Glomerular visceral epithelial cell (primary cell): ENCODE results near the gene KIAA0319L.
"Not testable (repeated sequence)": the region's sequence is repeated elsewhere in the genome, so short reads cannot be mapped to it uniquely, and the experiment has no call there.

ENCODE experiments used
- DNase-seq: peaks from one replicate; pipeline ENCODE4 v3.0.0-alpha.2; 2016; ENCODE audit errors: extremely low spot score

KIAA0319L gene

DNA sequence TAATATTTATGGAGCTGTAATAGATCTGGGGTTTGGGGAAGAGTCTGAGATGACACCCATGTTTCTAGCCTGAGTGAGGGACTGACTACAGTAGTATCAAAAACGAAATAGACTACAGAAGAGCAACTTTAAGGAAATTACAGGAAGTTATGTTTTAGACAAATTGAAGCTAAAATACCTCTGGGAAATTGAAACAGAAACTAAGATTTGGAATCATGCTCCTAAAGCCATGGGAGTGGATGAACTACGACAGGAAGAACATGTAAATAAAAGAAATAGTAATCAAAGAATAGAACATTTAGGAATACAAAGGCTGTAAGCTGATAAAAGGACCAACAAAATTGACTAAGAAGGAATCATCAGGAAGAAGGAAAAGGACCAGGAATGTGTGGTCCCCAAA lies 68.9 kb downstream of the KIAA0319L start:
- DNase-seq: no peak

DNA sequence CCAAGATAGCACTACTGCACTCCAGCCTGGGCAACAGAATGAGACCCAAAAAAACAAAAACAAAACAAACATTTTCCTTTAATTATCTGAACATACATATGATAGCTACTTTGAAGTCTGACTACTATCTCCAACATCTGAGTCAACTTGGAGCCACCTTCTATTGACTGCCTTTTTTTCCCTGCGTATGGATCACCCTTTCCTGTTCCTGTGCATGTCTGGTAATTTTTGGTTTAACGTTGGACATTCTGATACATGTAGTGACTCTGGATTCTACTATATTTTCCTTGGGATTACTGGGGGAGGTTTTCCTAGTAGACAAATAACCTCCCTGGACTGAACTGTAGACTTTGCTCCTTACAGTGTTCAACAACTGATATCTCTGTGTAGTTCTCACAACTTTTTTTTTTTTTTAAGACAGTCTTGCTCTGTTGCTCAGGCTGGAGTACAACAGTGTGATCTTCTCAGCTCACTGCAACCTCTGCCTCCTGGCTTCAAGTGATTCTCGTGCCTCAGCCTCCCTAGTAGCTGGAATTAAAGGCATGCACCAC lies 70.3 kb downstream of the KIAA0319L start:
- DNase-seq: no peak

- no peak for DNase-seq
Measured at GRCh38 chr1:35481229-35481628, 76.0 kb downstream of the KIAA0319L start.

DNA sequence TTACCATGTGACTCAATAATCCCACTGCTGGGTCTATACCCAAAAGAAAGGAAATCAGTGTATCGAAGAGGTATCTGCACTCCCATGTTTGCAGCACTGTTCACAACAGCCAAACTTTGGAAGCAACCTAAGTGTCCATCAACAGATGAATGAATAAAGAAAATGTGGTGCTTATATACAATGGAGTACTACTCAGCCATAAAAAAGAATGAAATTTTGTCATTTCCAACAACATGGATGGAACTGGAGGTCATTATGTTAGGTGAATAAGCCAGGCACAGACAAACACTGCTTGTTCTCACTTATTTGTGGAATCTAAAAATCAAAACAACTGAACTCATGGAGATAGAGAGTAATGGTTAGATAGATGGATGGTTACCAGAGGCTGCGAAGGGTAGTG lies 79.3 kb downstream of the KIAA0319L start:
- no peak for DNase-seq

DNA sequence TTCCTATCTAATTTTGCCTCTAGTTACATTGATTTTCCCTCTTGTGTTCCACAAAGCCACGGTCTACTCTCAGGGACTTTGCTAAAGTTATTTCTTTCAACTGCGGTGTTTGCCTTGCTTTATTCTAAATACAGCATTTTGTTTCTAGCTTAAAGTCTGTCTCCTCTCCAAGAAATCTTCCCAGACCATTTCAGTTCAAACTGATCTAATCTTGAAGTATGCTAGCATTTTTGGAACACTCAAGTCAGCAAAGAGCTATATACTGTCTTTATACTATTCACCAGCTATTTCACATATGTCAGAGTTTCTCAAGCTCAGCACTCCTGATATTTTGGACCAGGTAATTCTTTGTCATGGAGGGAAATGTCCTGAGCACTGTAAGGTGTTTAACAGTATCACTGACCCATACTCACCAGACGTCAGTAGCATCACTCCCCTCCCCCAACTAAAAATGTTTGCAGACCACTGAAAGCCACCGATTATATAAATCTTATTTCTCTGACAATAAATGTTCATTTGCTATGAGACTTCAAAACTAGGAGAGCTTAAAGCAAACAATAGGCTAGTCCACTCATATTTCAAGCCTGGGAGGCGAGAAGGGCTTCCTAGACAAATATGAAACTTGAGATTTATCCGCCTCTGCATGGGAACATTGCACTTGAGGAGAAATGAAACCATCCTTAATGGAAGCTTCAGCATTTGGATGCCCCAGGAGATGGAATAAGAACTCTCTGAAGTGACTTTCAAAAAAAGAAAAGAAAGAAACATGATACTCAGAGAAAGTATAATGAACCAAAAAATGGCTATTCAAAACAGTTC lies 81.1 kb downstream of the KIAA0319L start:
- DNase-seq: no peak

DNA sequence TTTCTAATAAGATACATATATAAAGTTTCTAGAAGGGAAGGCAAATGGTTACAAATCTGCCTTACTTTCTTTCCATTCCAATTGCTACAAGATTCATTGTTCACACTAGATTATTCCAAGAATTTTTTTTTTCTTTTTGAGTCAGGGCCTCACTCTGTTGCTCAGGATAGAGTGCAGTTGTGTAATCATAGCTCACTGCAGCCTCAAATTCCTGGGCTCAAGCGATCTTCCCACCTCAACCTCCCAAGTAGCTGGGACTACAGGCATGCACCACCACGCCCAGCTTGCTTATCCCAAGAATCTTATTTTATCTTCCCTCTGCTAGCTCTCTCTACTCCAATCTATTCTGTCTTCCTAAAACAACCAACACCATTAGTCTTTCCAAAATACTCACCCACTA lies 81.8 kb downstream of the KIAA0319L start:
- no peak for DNase-seq

DNA sequence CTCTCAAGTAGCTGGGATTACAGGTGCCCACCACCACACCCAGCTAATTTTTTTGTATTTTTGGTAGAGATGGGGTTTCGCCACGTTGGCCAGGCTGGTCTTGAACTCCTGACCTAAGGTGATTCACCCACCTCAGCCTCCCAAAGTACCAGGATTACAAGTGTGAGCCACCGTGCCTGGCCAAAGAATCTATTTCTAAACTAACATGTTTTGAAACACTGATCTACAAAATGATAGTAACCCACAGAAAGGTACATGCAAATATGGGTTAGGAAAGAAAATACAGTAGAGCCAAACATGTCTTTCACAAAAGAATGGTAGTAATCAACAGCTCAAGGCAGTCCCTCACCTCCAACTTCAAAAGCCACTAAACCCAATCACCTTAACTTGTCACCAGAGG lies 84.0 kb downstream of the KIAA0319L start:
- DNase-seq: not testable (repeated sequence)

DNA sequence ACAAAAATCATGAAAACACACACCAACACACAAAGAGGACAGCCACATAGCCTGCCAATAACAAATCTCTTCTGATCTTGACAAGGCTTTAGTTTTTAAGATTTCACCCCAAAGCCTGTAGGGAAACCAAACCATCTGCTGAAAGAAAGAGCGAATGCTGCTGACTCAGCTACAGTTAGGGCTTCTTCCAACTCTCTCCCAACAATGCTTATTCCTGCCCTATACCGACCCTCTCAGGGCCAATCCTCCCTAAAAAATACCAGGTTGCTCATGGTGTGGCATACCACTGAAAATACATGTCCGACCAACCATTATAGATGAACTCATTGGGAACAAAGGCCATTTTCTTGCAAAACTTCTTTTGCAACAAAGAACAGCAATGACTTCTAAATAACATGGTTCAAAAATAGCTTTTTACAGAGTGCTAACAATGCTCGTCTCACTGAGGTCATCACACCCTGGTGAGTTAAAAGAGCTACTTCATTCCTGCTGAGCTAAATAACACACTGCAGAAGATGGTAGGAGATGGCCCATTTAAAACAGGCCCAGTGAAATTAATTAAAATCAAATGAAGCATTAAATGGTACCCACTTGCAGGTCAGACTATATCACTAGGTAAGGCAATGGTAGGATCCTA lies 86.1 kb downstream of the KIAA0319L start:
- no peak for DNase-seq

DNA sequence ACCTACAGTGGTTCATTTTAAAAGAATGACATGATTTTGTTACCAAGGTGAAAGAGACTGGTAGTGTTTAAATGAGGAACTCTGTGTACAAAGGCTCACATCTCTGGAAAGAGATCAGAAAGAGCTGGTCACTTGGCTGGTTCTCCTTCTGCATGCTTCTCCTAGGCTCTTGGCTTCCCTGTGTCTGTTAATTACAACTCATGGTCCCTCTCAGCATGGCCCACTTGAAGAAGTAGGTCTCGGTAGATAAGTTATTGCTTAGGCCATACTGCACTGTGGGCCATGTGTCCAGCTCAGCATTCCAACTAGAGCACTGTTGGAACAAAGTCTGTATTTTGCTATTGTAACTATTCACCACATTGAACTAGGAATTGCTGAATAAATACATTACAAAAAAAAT lies 91.1 kb downstream of the KIAA0319L start:
- DNase-seq: no peak

DNA sequence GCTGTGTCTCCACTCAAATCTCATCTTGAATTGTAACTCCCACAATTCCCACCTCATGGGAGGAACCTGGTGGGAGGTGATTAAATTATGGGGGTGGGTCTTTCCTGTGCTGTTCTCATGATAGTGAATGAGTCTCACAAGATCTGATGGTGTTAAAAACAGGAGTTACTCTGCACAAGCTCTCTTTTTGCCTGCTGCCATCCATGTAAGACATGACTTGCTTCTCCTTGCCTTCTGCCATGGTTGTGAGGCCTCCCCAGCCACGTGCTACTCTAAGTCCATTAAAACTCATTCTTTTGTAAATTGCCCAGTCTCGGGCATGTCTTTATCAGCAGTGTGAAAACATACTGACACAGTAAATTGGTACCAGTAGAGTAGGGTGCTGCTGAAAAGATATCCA lies 93.5 kb downstream of the KIAA0319L start:
- DNase-seq: not testable (repeated sequence)

DNA sequence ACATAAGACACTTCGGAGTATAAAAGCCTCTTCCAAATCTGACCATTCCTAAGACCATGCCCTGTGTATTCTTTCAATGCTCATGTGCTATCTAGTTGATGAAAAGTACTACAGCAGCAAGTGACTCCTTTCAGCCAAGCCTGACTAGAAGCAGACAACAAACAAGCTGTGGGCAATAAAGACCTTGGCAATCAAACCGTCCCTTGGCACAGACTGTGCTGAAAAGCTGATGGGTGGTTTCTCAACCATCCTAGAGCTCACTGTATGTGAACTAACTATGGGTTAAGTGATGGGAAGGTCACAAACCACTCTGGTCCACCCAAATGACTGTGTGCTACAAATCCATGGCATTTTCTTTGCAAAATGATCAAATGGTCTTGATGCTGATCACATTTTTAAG lies 94.0 kb downstream of the KIAA0319L start:
- no peak for DNase-seq

DNA sequence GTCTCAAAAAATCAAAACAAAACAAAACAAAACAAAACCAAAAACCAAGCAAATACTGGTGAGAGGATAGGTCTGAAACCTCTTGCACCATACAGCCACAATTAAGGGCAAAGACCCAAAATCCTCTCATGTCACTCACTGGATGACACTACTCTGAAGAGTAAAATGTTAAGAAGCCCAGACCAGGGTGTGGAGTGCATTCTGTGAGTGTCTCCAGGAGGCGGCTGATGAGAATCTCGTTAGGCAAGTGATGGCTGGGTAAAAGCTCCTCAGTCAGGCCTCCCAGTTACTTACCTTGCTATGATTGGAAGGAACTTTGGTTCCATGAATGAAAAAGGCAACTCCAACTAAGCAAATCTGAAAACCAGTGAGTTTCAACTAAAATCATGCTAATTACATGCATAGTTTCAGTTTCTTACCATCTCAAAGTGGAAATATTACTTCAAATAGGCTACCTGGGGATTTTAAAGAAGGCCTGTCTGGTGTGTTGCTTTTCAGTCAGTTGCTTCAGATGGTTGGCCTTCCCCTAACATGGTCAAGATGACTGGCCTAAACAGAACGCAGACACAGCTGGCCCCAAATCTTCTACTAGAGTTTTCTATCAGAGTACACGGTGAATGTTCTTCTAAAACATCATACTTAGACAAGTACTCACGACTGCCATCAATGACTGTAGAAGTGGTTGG lies 95.1 kb downstream of the KIAA0319L start:
- DNase-seq: no peak

DNA sequence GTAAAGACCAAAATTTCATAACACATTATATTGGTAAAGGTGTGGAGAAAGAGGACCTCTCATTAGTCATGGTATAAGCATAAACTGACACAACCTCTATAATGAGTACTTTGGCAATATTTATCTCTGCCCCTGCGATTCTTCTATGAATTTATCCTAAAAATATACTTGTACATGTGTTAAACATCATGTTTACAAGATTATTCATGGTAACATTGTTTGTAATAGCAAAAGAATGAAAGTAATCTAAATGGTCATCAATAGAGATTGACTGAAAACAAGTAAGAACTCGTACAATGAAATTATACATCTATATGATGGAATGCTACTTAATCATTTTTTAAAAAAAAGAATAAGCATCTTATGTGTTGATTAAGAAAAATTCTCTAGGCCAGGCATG lies 96.4 kb downstream of the KIAA0319L start:
- no peak for DNase-seq

DNA sequence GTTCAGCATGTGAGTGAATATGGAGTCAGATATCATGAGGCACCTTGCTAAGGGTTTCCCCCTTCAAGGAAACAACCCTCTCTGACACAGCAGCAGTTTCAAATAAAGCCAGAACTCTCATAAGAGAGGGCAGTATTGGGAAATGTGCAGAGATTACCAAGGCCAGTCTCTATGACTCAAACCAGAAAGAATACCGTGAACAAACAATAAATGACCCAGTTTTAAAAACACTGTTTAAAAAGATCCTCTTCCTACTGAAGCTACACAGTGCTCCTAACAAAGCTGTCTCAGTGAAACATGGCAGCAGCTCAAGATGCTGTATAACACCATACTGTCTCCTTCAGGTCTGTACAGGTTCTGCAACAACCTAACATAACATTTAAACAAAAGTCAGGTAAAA lies 102.6 kb downstream of the KIAA0319L start:
- DNase-seq: no peak

GRCh38 chr1:35454176-35454575 lies 103.0 kb downstream of the KIAA0319L start:
- DNase-seq: no peak

DNA sequence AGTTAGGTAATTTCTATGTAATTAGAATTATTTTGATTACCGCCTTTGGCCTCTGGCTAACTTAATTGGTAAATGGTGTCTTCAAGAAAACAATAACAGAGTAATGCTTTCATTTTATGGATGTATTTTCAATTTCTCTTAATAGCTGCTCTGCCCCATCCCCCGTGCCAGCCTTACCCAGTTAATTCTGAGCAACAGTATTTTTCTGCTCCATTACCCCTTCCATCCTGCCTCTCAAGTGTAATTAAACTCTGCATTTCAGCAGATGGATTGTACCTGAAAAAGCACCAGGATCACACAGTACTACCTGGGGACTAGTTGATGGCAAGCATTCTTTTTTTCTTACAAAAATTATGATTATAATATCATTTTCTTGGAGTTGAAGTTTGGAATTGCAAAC lies 104.2 kb downstream of the KIAA0319L start:
- no peak for DNase-seq

GRCh38 chr1:35452106-35452774 lies 105.0 kb downstream of the KIAA0319L start:
- DNase-seq: no peak

DNA sequence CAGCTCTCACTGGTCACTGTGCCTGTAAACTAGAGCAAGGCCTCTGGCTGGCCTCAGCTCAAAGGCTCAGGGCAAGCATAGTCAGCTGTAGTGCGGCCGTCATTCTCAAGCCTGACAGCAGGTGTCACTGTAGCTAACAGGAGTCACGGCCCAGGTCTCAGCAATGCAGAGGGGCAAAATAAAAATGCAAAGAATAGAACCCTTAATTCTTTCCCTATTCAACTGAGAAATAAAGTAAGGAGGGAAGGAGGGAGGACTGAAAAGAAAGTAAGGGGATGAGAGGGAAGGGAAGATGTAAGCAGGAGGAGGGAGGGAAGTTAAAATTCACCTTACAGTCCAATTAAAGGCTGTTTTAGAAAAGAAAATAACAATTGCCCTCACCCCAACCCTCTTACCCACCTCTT lies 106.1 kb downstream of the KIAA0319L start:
- DNase-seq: peak; percentile 64

DNA sequence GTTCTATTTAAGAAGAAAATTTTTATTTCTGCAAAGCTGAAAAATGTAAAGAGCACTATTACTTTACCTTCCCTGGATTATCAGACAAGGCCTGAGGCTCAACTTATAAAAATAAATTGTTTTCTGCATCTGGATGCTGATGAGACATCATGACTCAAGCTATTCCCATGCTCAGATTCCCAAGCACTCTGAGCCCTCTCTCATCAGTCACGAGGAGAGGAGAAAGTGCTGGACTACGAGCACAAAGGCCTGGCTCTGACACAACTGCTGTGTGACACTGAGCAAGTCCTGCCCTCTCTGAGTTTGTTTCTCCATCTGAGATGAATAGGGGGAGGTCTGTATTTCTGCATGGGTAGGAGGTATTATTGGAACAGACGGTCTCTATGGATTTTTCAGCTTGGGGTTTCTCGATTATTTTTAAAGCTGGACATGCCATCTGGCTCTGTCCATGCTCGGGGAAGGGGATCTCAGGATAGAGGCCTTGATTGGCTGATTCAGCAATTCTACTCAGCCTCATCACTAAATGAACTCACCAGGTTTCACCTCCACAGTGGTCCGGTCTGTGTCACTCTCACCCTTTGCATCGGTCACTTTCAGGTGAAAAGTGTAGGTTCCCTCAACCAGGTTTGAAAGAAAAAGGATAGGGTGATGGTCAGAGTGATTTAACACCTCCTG lies 107.7 kb downstream of the KIAA0319L start:
- DNase-seq: no peak

GRCh38 chr1:35448344-35448801 lies 108.8 kb downstream of the KIAA0319L start:
- DNase-seq: peak; percentile 8

GRCh38 chr1:35447278-35447677 lies 109.9 kb downstream of the KIAA0319L start:
- DNase-seq: no peak

GRCh38 chr1:35444519-35444774 lies 112.8 kb downstream of the KIAA0319L start:
- DNase-seq: no peak
